Panc1 (cell line): ENCODE measurements around the gene CCNYL1.
"Not testable (repeated sequence)": the region's sequence is repeated elsewhere in the genome, so short reads cannot be mapped to it uniquely, and the experiment has no call there.

Experiments used
- CTCF ChIP-seq: fragments of 450-650 bp; IDR thresholded peaks from 2 replicates; pipeline ENCODE4 v1.5.1; 2017; ENCODE audit warnings: mild to moderate bottlenecking
- POLR2AphosphoS5 ChIP-seq: IDR thresholded peaks from 2 replicates; pipeline ENCODE4 v1.6.1; 2012; ENCODE audit warnings: mild to moderate bottlenecking, low read depth, low read length, moderate library complexity
- SIN3A ChIP-seq: IDR thresholded peaks from 2 replicates; pipeline ENCODE4 v1.6.1; 2012; ENCODE audit warnings: low read depth, mild to moderate bottlenecking, low read length, moderate library complexity, borderline replicate concordance; ENCODE audit not compliant: insufficient read depth
- TCF7L2 ChIP-seq: IDR thresholded peaks from 2 replicates; pipeline ENCODE4 v1.6.1; 2011; ENCODE audit warnings: mild to moderate bottlenecking, low read depth, low read length, inconsistent platforms
- TF ChIP-seq, protein P1 (sequence below), 2 experiments: IDR thresholded peaks; 2 replicates each; pipeline ENCODE4 v1.6.1; 2011 to 2012; ENCODE audit warnings: low read depth in 2 of 2, control low read depth in 1 of 2, low read length in 1 of 2, mild to moderate bottlenecking in 1 of 2, moderate library complexity in 1 of 2; ENCODE audit not compliant: insufficient read depth in 1 of 2

DNA sequence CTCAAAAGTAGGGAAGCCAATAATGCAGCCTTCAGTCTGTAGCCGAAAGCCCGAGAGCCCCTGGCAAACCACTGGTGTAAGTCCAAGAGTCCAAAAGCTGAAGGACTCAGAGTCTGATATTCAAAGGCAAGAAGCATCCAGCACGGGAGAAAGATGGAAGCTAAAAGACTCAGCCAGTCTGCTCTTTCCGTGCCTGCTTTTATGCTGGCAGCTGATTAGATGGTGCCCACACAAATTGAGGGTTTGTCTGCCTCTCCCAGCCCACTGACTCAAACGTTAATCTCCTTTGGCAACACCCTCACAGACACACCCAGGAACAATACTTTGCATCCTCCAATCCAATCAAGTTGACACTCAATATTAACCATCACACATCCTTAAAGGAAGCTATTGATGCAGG lies 14.5 kb upstream of the CCNYL1 start:
- not testable (repeated sequence) for TF ChIP-seq CTCF, SIN3A, POLR2AphosphoS5, TCF7L2
- TF ChIP-seq, protein P1, sequence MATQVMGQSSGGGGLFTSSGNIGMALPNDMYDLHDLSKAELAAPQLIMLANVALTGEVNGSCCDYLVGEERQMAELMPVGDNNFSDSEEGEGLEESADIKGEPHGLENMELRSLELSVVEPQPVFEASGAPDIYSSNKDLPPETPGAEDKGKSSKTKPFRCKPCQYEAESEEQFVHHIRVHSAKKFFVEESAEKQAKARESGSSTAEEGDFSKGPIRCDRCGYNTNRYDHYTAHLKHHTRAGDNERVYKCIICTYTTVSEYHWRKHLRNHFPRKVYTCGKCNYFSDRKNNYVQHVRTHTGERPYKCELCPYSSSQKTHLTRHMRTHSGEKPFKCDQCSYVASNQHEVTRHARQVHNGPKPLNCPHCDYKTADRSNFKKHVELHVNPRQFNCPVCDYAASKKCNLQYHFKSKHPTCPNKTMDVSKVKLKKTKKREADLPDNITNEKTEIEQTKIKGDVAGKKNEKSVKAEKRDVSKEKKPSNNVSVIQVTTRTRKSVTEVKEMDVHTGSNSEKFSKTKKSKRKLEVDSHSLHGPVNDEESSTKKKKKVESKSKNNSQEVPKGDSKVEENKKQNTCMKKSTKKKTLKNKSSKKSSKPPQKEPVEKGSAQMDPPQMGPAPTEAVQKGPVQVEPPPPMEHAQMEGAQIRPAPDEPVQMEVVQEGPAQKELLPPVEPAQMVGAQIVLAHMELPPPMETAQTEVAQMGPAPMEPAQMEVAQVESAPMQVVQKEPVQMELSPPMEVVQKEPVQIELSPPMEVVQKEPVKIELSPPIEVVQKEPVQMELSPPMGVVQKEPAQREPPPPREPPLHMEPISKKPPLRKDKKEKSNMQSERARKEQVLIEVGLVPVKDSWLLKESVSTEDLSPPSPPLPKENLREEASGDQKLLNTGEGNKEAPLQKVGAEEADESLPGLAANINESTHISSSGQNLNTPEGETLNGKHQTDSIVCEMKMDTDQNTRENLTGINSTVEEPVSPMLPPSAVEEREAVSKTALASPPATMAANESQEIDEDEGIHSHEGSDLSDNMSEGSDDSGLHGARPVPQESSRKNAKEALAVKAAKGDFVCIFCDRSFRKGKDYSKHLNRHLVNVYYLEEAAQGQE (IDR thresholded peaks at IDR 0.05; ENCODE audit: insufficient read depth in 1 of 2, low read depth in 2 of 2, low read length in 1 of 2) = not testable (repeated sequence)
